HEK293T (cell line): ENCODE measurements around the gene CAGE1.

Experiments
- CTCF ChIA-PET: fragments of 350-600 bp; formaldehyde crosslinking; extraction: SDS; loops from one replicate; lab custom pipeline; 2021; ENCODE audit warnings: antibody characterized with exemption, inconsistent platforms; lab: Yijun Ruan, JAX
- POLR2A ChIA-PET: fragments of 350-600 bp; formaldehyde crosslinking; extraction: SDS; loops from one replicate; lab custom pipeline; 2020; ENCODE audit warnings: antibody characterized with exemption, inconsistent platforms; lab: Yijun Ruan, JAX
- DNase-seq: peaks from one replicate; pipeline ENCODE4 v3.0.0; 2012; ENCODE audit warnings: mixed read lengths; ENCODE audit errors: extremely low spot score
- ARNT ChIP-seq: fragments of 450-650 bp; IDR thresholded peaks from 2 replicates; pipeline ENCODE4 v1.6.1; 2017; ENCODE audit warnings: mild to moderate bottlenecking
- BHLHE40 ChIP-seq: fragments of 450-650 bp; IDR thresholded peaks from 2 replicates; pipeline ENCODE4 v1.6.1; 2016; ENCODE audit warnings: mild to moderate bottlenecking, moderate library complexity, borderline replicate concordance
- CTBP1 ChIP-seq: fragments of 450-650 bp; IDR thresholded peaks from 2 replicates; pipeline ENCODE4 v1.6.1; 2016; ENCODE audit warnings: borderline replicate concordance
- ELF4 ChIP-seq: fragments of 450-650 bp; IDR thresholded peaks from 2 replicates; pipeline ENCODE4 v1.6.1; 2017; ENCODE audit warnings: antibody characterized with exemption
- FOXA1 ChIP-seq: fragments of 450-650 bp; IDR thresholded peaks from 2 replicates; pipeline ENCODE4 v1.6.1; 2016; ENCODE audit warnings: mild to moderate bottlenecking
- FOXK2 ChIP-seq: fragments of 450-650 bp; IDR thresholded peaks from 2 replicates; pipeline ENCODE4 v1.6.1; 2016; ENCODE audit warnings: mild to moderate bottlenecking
- FOXM1 ChIP-seq: fragments of 450-650 bp; IDR thresholded peaks from 2 replicates; pipeline ENCODE4 v1.6.1; 2017; ENCODE audit warnings: mild to moderate bottlenecking, borderline replicate concordance
- HDGF ChIP-seq: fragments of 450-650 bp; IDR thresholded peaks from 2 replicates; pipeline ENCODE4 v1.6.1; 2017; ENCODE audit warnings: antibody characterized with exemption, borderline replicate concordance
- L3MBTL2 ChIP-seq: fragments of 450-650 bp; conservative IDR thresholded peaks from 2 replicates; pipeline ENCODE4 v1.6.1; 2016; ENCODE audit warnings: mild to moderate bottlenecking
- LEF1 ChIP-seq: fragments of 450-650 bp; IDR thresholded peaks from 2 replicates; pipeline ENCODE4 v1.6.1; 2017; ENCODE audit warnings: mild to moderate bottlenecking, borderline replicate concordance
- NFRKB ChIP-seq: fragments of 450-650 bp; IDR thresholded peaks from 2 replicates; pipeline ENCODE4 v1.6.1; 2016; ENCODE audit warnings: mild to moderate bottlenecking, moderate library complexity
- SP1 ChIP-seq: fragments of 450-650 bp; IDR thresholded peaks from 2 replicates; pipeline ENCODE4 v1.6.1; 2017
- SUZ12 ChIP-seq: fragments of 450-650 bp; IDR thresholded peaks from 2 replicates; pipeline ENCODE4 v1.6.1; 2016; ENCODE audit warnings: mild to moderate bottlenecking
- TARDBP ChIP-seq: fragments of 450-650 bp; IDR thresholded peaks from 2 replicates; pipeline ENCODE4 v1.6.1; 2016
- ZNF384 ChIP-seq: fragments of 450-650 bp; IDR thresholded peaks from 2 replicates; pipeline ENCODE4 v1.6.1; 2016
- TF ChIP-seq, protein P1 (sequence below): fragments of 450-650 bp; IDR thresholded peaks from 2 replicates; pipeline ENCODE4 v1.6.1; 2016

Gene CAGE1

DNA sequence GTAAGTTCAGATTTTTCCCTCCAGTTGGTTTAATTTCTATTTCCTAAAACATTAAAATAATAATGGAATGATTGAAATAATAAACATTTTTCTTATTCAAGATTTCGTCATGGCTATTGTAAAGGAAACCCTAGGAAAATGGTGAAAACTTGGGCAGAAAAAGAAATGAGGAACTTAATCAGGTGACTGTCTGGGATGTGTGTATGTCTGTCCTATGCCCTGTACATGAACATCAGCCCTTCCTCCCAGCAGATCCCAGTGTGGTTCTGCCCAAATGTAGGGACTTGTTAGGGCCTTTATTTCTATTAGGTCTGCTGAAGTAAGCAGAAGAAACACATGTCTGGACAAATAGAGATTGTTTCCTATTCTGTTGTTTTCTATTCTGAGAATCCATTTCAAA lies 13.2 kb upstream of the CAGE1 start:
- ChIA-PET POLR2A (no interaction called here), CTCF (no interaction called here)
- no peak for TF ChIP-seq FOXA1
- TF ChIP-seq L3MBTL2 = no peak
- no peak for TF ChIP-seq SP1
- TF ChIP-seq TARDBP = no peak
- no peak for TF ChIP-seq LEF1
- no peak for TF ChIP-seq HDGF
- no peak for TF ChIP-seq ARNT
- TF ChIP-seq FOXM1 = no peak
- no peak for TF ChIP-seq NFRKB
- TF ChIP-seq BHLHE40 = no peak
- no peak for TF ChIP-seq CTBP1
- no peak for TF ChIP-seq ZNF384
- DNase-seq = no peak

DNA sequence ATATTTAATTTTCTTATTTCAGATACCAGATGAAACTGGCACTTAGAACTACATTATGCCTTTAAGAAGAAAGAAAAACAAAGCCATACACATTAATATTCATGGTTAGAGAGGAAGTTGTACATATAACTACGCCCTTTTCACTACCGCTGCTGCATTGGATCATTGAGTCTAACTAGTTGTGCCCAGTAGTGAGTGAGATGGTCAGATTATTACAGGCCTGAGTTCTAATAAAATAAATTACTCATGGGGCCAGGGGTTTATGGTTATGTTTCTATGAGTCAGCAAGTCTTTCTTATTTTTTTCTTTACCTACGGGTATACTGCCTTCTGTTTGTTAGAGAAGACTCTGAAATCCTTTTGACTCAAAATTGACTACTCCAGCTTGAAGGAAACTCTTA lies 11.5 kb upstream of the CAGE1 start:
- DNase-seq = no peak
- ChIA-PET POLR2A (no interaction called here), CTCF (no interaction called here)
- no peak for TF ChIP-seq FOXM1
- TF ChIP-seq FOXK2 = no peak
- no peak for TF ChIP-seq L3MBTL2
- TF ChIP-seq LEF1 = no peak

DNA sequence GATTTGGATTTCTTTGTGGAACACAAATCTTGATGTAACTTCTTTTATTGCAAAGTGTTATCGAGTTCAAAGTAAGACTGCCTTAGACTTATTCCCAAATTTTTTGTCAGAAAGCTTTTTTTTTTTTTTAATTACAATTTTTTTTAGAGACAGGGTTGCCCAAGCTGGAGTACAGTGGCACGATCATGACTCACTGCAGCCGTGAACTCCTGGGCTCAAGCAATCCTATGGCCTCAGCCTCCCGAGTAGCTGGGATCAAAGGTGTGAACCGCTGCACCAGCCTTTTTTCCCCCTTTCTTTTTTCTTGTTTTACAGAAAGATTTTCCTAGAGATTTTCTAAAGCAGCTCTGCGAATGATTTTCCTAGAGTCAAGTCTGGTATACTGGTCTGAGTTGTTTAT lies 2.9 kb upstream of the CAGE1 start:
- DNase-seq = no peak
- CTCF ChIA-PET = no interaction called here
- TF ChIP-seq ARNT (no peak), FOXM1 (no peak), ZNF384 (no peak), FOXK2 (no peak), NFRKB (no peak), CTBP1 (no peak), BHLHE40 (no peak), L3MBTL2 (no peak), FOXA1 (no peak), HDGF (no peak), SUZ12 (no peak), TARDBP (no peak), ELF4 (no peak), LEF1 (no peak), SP1 (no peak)
- TF ChIP-seq, protein P1, sequence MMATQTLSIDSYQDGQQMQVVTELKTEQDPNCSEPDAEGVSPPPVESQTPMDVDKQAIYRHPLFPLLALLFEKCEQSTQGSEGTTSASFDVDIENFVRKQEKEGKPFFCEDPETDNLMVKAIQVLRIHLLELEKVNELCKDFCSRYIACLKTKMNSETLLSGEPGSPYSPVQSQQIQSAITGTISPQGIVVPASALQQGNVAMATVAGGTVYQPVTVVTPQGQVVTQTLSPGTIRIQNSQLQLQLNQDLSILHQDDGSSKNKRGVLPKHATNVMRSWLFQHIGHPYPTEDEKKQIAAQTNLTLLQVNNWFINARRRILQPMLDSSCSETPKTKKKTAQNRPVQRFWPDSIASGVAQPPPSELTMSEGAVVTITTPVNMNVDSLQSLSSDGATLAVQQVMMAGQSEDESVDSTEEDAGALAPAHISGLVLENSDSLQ = no peak
- POLR2A ChIA-PET = interaction anchor here (1.2 kb wide), 1 partner anchor 12 kb away, joined by 3 read pairs; no protein-coding TSS in a partner anchor

DNA sequence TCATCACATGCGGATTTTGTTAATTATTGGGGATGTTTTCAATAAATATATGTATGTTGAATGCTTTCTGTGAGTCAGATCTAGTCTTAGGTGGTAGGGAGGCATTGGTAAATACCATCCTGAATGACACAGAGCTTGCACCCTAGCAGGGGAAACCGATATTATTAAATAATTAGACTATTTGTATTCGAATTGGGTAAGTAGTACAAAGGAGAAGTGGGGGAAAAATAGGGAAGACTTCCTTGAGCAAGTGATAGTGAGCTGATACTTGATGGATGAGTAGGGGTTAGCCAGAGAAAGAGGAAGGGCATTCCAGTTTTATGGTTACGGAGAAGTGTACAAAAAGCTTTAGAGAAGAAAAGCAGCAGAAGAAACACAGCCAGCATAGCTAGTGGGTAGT lies 1.6 kb upstream of the CAGE1 start:
- ChIA-PET POLR2A (interaction anchor here (0.5 to 1.5 kb wide), 2 partner anchors 87 to 163 kb away, joined by 3 to 5 read pairs; no protein-coding TSS in a partner anchor), CTCF (interaction anchor here (1.0 kb wide), 1 partner anchor 116 kb away, joined by 3 read pairs; no protein-coding TSS in a partner anchor)
- DNase-seq = no peak
- no peak for TF ChIP-seq TARDBP
- TF ChIP-seq ZNF384 = no peak
- TF ChIP-seq BHLHE40 = no peak
- no peak for TF ChIP-seq CTBP1
- TF ChIP-seq, protein P1 = no peak
- TF ChIP-seq L3MBTL2 = no peak
- no peak for TF ChIP-seq SUZ12
- no peak for TF ChIP-seq FOXM1
- no peak for TF ChIP-seq FOXK2
- no peak for TF ChIP-seq SP1
- no peak for TF ChIP-seq ARNT
- no peak for TF ChIP-seq ELF4

DNA sequence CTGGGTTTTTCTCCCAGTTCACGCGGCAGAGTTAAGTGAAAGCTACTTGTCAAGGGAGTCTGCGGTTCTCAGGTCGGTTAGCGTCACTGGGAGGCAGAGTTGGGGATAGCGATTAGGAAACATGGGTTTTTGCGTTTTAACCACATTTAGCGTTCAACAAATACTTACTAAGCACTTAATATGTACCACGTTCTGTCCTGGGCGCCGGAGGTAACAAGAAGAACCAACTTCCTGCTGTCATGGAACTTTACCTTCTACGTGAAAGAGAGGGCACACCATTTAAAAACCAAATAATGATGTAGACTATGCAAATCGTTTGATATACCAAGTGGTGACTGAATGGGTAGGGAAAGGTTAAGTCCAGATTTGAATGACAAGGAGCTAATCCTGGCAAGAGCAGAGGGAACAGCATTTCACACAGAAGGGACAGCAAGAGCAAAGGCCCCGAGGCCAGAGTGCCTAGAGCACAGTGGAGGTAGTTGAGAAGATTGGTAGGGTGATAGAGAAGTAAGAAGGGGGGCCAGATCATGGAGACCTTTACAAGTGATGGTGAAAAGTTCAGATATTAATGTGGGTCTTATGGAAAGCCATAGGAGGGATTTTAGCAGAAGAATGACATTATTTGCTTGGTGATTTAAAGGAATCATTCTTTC lies 810 bp upstream of the CAGE1 start:
- no peak for DNase-seq
- POLR2A ChIA-PET = interaction anchor here (0.5 to 2.8 kb wide), 49 partner anchors 9 to 839 kb away, joined by 3 to 20 read pairs (median 3); partner anchors contain the start of genes DSP, SNRNP48 and SSR1
- no peak for TF ChIP-seq FOXK2
- TF ChIP-seq CTBP1 = no peak
- TF ChIP-seq NFRKB = no peak
- CTCF ChIA-PET = no interaction called here

DNA sequence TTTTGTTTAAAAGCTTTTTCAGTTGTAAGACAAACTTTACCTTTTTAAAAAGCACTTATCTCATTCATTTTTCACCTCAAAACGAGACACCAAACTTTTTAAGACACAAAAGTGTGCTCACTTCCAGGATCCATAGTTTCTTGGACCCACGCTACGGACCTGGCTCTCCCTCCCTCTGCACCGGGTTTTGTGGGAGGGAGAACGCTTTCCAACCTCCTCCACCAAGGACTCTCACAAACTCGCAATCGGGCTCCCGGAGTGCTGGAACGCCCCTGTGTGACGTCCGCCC lies 436 bp downstream of the CAGE1 start:
- POLR2A ChIA-PET = interaction anchor here (0.6 to 2.8 kb wide), 31 partner anchors 11 to 702 kb away, joined by 3 to 20 read pairs (median 4); partner anchors contain the start of genes SNRNP48 and SSR1
- DNase-seq = peak; percentile 56
- no peak for TF ChIP-seq ELF4
- no peak for TF ChIP-seq TARDBP
- CTCF ChIA-PET = no interaction called here

DNA sequence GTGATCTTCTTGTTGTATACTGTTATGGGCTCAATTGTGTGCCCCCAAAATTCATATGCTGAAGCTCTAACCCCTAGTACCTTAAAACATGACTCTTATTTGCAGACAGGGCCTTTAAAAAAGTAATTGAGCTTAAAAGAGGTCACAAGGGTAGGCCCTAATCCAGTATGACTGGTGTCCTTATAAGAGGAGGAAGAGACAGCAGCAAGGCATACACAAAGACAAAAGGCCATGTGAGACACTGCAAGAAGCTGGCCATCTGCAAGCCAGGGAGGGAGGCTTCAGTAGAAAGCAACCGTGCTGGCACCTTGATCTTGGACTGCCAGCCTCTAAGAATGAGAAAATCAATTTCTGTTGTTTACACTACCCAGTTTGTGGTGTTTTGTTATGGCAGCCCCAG lies 8.4 kb downstream of the CAGE1 start:
- no peak for DNase-seq
- no peak for TF ChIP-seq CTBP1
- TF ChIP-seq FOXM1 = no peak
- no peak for TF ChIP-seq ZNF384
- no peak for TF ChIP-seq ARNT
- TF ChIP-seq TARDBP = no peak
- no peak for TF ChIP-seq BHLHE40
- TF ChIP-seq SUZ12 = no peak
- TF ChIP-seq LEF1 = no peak
- TF ChIP-seq FOXK2 = no peak
- TF ChIP-seq SP1 = no peak
- no peak for TF ChIP-seq HDGF
- no peak for TF ChIP-seq FOXA1
- TF ChIP-seq, protein P1 = no peak
- CTCF ChIA-PET = no interaction called here
- POLR2A ChIA-PET = interaction anchor here (1.5 kb wide), 1 partner anchor 9 kb away, joined by 8 read pairs; the partner anchor contains the start of genes CAGE1 and RIOK1
